Activated T-cell treated with anti-CD3 and anti-CD28 coated beads for 4 hours (primary cell): Measurements from ENCODE around the gene BICDL1.

Experiments
- DNase-seq: peaks from one replicate; pipeline ENCODE4 v3.0.0-alpha.2; 2020

BICDL1 gene

GRCh38 chr12:120131116-120131515 lies 142.1 kb downstream of the BICDL1 start:
- DNase-seq: no peak

- DNase-seq: no peak
Measured at GRCh38 chr12:120132054-120132836, 143.2 kb downstream of the BICDL1 start.

GRCh38 chr12:120132863-120133385 lies 143.9 kb downstream of the BICDL1 start:
- no peak for DNase-seq

GRCh38 chr12:120134307-120134980 lies 145.4 kb downstream of the BICDL1 start:
- no peak for DNase-seq

- DNase-seq: no peak
Measured at GRCh38 chr12:120136093-120136770, 147.2 kb downstream of the BICDL1 start.

- no peak for DNase-seq
Measured at GRCh38 chr12:120137833-120138232, 148.8 kb downstream of the BICDL1 start.

GRCh38 chr12:120138366-120138765 lies 149.3 kb downstream of the BICDL1 start:
- DNase-seq: no peak

- DNase-seq: no peak
Measured at GRCh38 chr12:120139958-120140357, 150.9 kb downstream of the BICDL1 start.

- no peak for DNase-seq
Measured at GRCh38 chr12:120140603-120141002, 151.6 kb downstream of the BICDL1 start.

GRCh38 chr12:120141336-120141735 lies 152.3 kb downstream of the BICDL1 start:
- DNase-seq: no peak

- no peak for DNase-seq
Measured at GRCh38 chr12:120142231-120142877, 153.3 kb downstream of the BICDL1 start.
